ENCODE measurements around the gene DENND5A.

GRCh38 chr11:9266132-9266736 is 1.1 kb upstream of the DENND5A start:
- TF ChIP-seq EZH2phosphoT487 (IDR thresholded peaks at IDR 0.05; ENCODE audit: borderline replicate concordance, low read length), result no peak
- TF ChIP-seq CTCF (IDR thresholded peaks at IDR 0.05; ENCODE audit: low read depth, low read length, poor library complexity, severe bottlenecking), result no peak

All from DOHH2 (cell line).